Smooth muscle cell (in vitro differentiated cells): Measurements from ENCODE around the gene TNNT3. TPM values are rescaled to one million over a fixed set of nuclear protein-coding genes. Genes with fewer than 3 reads are reported as not detected.

Source experiments
- DNase-seq: peaks from one replicate; lab custom pipeline; 2025; ENCODE audit not compliant: unreplicated experiment; lab: John Stamatoyannopoulos, UW
- H2AFZ ChIP-seq: fragments of 200-600 bp; sonication (generic); 2 replicates; pipeline ENCODE4 v1.6.0; 2016; ENCODE audit warnings: antibody characterized with exemption, low read depth, mild to moderate bottlenecking
- H3F3A ChIP-seq: fragments of 200-600 bp; sonication (generic); 2 replicates; pipeline ENCODE4 v1.6.0; 2017; ENCODE audit warnings: antibody characterized with exemption, low read depth
- H3K27ac ChIP-seq: fragments of 200-600 bp; sonication (generic); 2 replicates; pipeline ENCODE4 v1.5.1; 2016; ENCODE audit warnings: low read depth, mild to moderate bottlenecking
- H3K27me3 ChIP-seq: fragments of 200-600 bp; sonication (generic); 2 replicates; pipeline ENCODE4 v1.6.1; 2016; ENCODE audit warnings: low read depth, mild to moderate bottlenecking
- H3K36me3 ChIP-seq: fragments of 200-600 bp; sonication (generic); 2 replicates; pipeline ENCODE4 v1.5.1; 2016; ENCODE audit warnings: low read depth
- H3K4me1 ChIP-seq: fragments of 200-600 bp; sonication (generic); 2 replicates; pipeline ENCODE4 v1.5.1; 2016; ENCODE audit warnings: low read depth
- H3K4me2 ChIP-seq: fragments of 200-600 bp; sonication (generic); 2 replicates; pipeline ENCODE4 v1.6.0; 2016; ENCODE audit warnings: mild to moderate bottlenecking
- H3K4me3 ChIP-seq: fragments of 200-600 bp; sonication (generic); 2 replicates; pipeline ENCODE4 v1.5.1; 2016; ENCODE audit warnings: mild to moderate bottlenecking
- H3K79me2 ChIP-seq: fragments of 200-600 bp; sonication (generic); 2 replicates; pipeline ENCODE4 v1.6.0; 2016; ENCODE audit warnings: low read depth, mild to moderate bottlenecking
- H3K9ac ChIP-seq: fragments of 200-600 bp; sonication (generic); 2 replicates; pipeline ENCODE4 v1.6.0; 2016; ENCODE audit warnings: low read depth
- H3K9me3 ChIP-seq: fragments of 200-600 bp; sonication (generic); replicated peaks from 2 replicates; pipeline ENCODE4 v1.5.1; 2016; ENCODE audit warnings: low read depth
- H4K20me1 ChIP-seq: fragments of 200-600 bp; sonication (generic); 2 replicates; pipeline ENCODE4 v1.6.0; 2016; ENCODE audit warnings: low read depth
- WGBS: methylation state at CpG from one replicate; pipeline ENCODE4 v1.1.7; 2016; ENCODE audit warnings: low lambda C conversion rate; 5-methylcytosine and 5-hydroxymethylcytosine counted together
- polyA plus RNA-seq: library from polyadenylated mRNA; unstranded; fragments of >200 nt; fragmentation: Nextera tagmentation; extraction: Ambion mirVana; gene quantifications from 2 replicates; pipeline ENCODE4 v1.2.1, GENCODE V29; 2016
- total RNA-seq: library from RNA; depleted of rRNA; stranded (reverse); fragments of >200 nt; gene quantifications from 2 replicates; pipeline ENCODE4 v1.2.3, GENCODE V29; 2014
- TF ChIP-seq, protein P1 (sequence below): fragments of 200-600 bp; sonication (generic); IDR thresholded peaks from 2 replicates; pipeline ENCODE4 v1.5.1; 2017; ENCODE audit warnings: borderline replicate concordance, mild to moderate bottlenecking, antibody characterized with exemption; ENCODE audit not compliant: insufficient read depth, poor library complexity, severe bottlenecking

TNNT3 gene
- total and polyA plus RNA-seq, 2 experiments from 2014 or later: 0.97 to 1.9 TPM

DNA sequence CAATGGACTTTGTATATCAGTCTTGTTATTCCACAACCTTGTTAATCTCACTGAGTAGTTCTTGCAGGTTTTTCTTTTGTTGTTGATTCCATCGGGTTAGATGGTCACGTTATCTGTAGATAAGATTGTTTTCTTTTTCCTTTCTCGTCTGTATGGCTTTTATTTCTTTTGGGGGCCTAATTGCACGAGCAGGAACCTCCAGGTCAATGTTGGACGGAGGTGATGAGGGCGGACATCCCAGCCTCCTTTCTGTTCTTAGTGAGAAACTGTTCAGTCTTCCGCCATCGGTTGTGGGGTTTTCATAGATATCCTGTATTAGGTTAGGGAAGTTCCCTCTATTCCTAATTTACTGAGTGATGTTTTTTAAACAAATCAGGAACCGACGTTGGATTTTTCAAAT is 23.0 kb upstream of the TNNT3 start:
- Histone ChIP-seq H2AFZ (no peak overlapping the region), H3K4me1 (no peaks in the 10 kb centered on the region), H3F3A (peaks cover 5% of the 10 kb centered on the region), H3K27me3 (no peaks in the 10 kb centered on the region), H3K9ac (no peak overlapping the region), H3K4me2 (no peak overlapping the region), H3K27ac (no peak overlapping the region), H3K4me3 (no peak overlapping the region), H3K79me2 (no peaks in the 10 kb centered on the region), H4K20me1 (no peaks in the 10 kb centered on the region), H3K9me3 (no peaks in the 10 kb centered on the region), H3K36me3 (no peaks in the 10 kb centered on the region)
- TF ChIP-seq, protein P1, sequence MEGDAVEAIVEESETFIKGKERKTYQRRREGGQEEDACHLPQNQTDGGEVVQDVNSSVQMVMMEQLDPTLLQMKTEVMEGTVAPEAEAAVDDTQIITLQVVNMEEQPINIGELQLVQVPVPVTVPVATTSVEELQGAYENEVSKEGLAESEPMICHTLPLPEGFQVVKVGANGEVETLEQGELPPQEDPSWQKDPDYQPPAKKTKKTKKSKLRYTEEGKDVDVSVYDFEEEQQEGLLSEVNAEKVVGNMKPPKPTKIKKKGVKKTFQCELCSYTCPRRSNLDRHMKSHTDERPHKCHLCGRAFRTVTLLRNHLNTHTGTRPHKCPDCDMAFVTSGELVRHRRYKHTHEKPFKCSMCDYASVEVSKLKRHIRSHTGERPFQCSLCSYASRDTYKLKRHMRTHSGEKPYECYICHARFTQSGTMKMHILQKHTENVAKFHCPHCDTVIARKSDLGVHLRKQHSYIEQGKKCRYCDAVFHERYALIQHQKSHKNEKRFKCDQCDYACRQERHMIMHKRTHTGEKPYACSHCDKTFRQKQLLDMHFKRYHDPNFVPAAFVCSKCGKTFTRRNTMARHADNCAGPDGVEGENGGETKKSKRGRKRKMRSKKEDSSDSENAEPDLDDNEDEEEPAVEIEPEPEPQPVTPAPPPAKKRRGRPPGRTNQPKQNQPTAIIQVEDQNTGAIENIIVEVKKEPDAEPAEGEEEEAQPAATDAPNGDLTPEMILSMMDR: no peak
- DNase-seq: no peak
- WGBS: 87% methylated on average over 10 of the region's 10 CpGs

DNA sequence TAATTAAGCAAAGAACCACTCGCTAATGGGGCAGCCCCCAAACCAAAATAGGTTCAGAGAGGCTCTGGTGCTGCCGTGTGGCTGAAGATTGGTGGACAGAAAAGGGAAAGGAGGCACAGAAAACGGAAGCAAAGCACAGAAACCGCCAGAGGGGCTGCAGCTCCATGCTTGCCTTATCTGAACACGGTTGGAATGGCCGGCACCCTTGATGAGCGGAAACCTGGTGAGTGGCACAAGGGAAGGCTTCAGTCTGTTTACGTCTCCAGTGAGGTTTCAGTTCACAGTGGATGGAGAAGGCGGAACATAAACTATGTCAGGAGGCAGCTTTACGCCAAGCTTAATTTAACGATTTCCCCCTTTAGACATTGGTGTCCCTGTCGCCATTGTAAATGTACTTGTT is 22.6 kb upstream of the TNNT3 start:
- TF ChIP-seq, protein P1: no peak
- Histone ChIP-seq H4K20me1 (no peaks in the 10 kb centered on the region), H3K79me2 (no peaks in the 10 kb centered on the region), H3K9ac (no peak overlapping the region), H3K4me3 (no peak overlapping the region), H3K9me3 (no peaks in the 10 kb centered on the region), H3K4me2 (no peak overlapping the region), H3K4me1 (no peaks in the 10 kb centered on the region), H3K36me3 (no peaks in the 10 kb centered on the region), H3F3A (peaks cover 5% of the 10 kb centered on the region), H3K27ac (no peak overlapping the region), H3K27me3 (no peaks in the 10 kb centered on the region), H2AFZ (no peak overlapping the region)
- WGBS: 88% methylated on average over 12 of the region's 12 CpGs
- DNase-seq: no peak

DNA sequence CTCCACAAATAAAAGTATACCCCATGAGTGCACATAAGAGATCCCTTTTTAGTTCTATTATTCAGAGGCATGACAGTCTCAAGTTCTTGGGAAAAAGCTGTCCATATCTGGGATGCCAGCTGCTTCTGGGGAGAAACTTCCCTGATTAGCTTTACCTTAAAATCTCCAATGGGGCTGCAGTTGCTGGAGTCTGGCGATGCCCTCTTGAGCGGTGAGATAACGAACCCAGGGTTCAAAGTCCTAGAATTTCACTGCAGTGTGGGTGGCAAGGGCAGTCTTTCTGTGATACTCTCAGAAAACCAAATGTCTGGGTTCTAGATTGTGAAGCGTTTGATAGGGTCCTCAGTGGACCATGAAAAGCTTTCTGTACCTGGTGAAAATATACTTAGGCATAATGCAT is 20.4 kb upstream of the TNNT3 start:
- Histone ChIP-seq H3K4me2 (no peak overlapping the region), H4K20me1 (no peaks in the 10 kb centered on the region), H3K4me1 (no peaks in the 10 kb centered on the region), H3K36me3 (no peaks in the 10 kb centered on the region), H2AFZ (no peak overlapping the region), H3K79me2 (no peaks in the 10 kb centered on the region), H3K27me3 (no peaks in the 10 kb centered on the region), H3K4me3 (no peak overlapping the region), H3F3A (peaks cover 5% of the 10 kb centered on the region), H3K27ac (no peak overlapping the region), H3K9ac (no peak overlapping the region), H3K9me3 (no peaks in the 10 kb centered on the region)
- WGBS: 92% methylated on average over 4 of the region's 4 CpGs
- DNase-seq: no peak
- TF ChIP-seq, protein P1: no peak

DNA sequence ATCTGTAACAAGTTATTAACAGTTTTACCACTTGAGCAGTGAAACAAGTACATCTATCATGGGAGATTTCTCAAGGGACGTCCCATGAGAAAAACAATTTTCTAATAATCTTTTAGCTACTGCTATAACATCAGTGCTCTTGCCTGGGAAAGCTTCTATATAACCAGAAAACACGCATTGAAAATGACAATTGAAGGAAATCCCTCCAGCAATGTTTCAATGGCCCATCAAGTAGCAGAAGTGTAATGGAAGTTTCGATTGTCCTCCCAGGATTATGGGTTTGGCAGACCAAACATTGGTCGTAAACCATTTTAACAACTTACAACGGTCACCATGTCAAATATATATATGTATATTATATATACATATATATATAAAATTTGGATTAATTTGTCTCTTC is 19.8 kb upstream of the TNNT3 start:
- Histone ChIP-seq H3K4me3 (no peak overlapping the region), H3K9ac (no peak overlapping the region), H3K36me3 (no peaks in the 10 kb centered on the region), H3K27ac (no peak overlapping the region), H2AFZ (no peak overlapping the region), H3K4me2 (no peak overlapping the region), H3F3A (peaks cover 1% of the 10 kb centered on the region), H3K79me2 (no peaks in the 10 kb centered on the region), H4K20me1 (no peaks in the 10 kb centered on the region), H3K27me3 (no peaks in the 10 kb centered on the region), H3K4me1 (no peaks in the 10 kb centered on the region), H3K9me3 (no peaks in the 10 kb centered on the region)
- WGBS: 96% methylated on average over 5 of the region's 5 CpGs
- DNase-seq: no peak
- TF ChIP-seq, protein P1: no peak
